Activated T-cell treated with anti-CD3 and anti-CD28 coated beads, Interleukin-2, amount 50 U/mL, for 4 hours (primary cell): ENCODE data around the gene GRK4. TPM values are rescaled to one million over a fixed set of nuclear protein-coding genes. Genes with fewer than 3 reads are reported as not detected.
A peak's percentile ranks its signal among the peaks of the same experiment; 100 is the strongest.
"Not testable (repeated sequence)": the region's sequence is repeated elsewhere in the genome, so short reads cannot be mapped to it uniquely, and the experiment has no call there.

Experiments
- ATAC-seq, 2 donors: fragments of 200-7000 bp; cut with Tn5 transposase; one replicate each; pipeline ENCODE4 v1.10.0; 2021
- DNase-seq: peaks from one replicate; pipeline ENCODE4 v3.0.0-alpha.2; 2020
- H3K27me3 Mint-ChIP-seq: one replicate; pipeline ENCODE4 v1.8.0; 2021; ENCODE audit warnings: low read depth, mixed read lengths
- H3K36me3 Mint-ChIP-seq: one replicate; pipeline ENCODE4 v1.8.0; 2022; ENCODE audit warnings: mixed read lengths; ENCODE audit not compliant: insufficient read depth
- H3K4me1 Mint-ChIP-seq: one replicate; pipeline ENCODE4 v1.8.0; 2021; ENCODE audit warnings: low read depth, mixed read lengths
- H3K4me3 Mint-ChIP-seq: one replicate; pipeline ENCODE4 v1.8.0; 2021; ENCODE audit warnings: mild to moderate bottlenecking, moderate library complexity, mixed read lengths
- H3K9me3 Mint-ChIP-seq: one replicate; pipeline ENCODE4 v1.8.0; 2021; ENCODE audit warnings: mixed read lengths
- total RNA-seq, 3 donors: library from RNA; stranded (reverse); gene quantifications; one replicate each; pipeline ENCODE4 v1.2.1, GENCODE V29; 2021

The GRK4 gene
- total RNA-seq, 3 donors from 2014 or later: 2.7 to 3.0 (median 2.9) TPM

DNA sequence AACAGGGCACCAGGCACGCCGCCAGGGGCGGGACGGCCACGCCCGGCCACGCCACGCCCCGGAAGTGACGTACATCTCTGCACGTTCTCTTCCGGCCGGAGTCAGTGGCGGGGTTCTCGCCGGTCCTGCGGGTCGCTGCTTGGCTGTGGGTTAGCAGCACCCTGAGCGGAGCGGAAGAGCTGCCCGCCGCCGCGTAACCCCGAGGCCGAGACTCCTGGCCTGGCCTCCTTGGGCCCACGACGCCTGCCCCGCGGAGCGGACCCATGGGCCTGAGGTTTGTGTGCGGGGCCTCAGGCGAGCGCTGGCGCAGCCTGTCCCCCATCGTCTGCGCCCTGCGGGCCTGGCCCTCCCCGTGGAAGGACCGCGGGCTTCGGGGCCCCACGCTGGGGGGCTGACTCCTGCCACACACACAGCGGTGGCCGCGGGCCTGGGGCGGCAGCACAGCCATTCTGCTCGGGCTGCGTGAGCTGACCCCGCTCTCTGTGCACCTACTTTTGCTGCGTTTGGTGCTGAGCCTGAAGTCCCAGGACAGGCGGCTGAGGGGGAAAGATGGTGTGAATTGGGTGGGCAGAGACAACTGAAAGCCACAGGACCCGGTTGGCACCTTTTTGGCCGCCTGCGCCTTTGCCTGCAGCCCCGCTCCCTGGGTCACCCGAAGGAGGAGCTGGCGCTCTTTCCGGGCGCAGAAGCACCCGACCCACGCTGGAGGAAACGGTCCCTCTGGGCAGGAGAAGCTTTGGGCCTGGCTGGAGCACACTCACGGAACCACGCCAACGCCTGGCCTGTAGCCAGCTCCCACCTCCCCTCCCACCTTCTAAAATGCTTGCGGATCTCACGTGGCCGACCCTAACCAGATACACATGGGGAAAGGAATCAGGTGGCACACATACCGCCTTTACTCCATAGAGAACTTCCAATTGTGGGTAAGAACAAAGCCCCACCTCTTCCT, 28.3 kb upstream of the GRK4 start:
- Mint-ChIP-seq H3K27me3 (no peaks in the 10 kb centered on the region), H3K36me3 (peaks cover 28% of the 10 kb centered on the region), H3K4me1 (peaks cover 53% of the 10 kb centered on the region), H3K9me3 (no peaks in the 10 kb centered on the region), H3K4me3 (peak overlapping the region; percentile 90)
- DNase-seq: peak; percentile 98
- ATAC-seq: peak; percentile 57 to 62

DNA sequence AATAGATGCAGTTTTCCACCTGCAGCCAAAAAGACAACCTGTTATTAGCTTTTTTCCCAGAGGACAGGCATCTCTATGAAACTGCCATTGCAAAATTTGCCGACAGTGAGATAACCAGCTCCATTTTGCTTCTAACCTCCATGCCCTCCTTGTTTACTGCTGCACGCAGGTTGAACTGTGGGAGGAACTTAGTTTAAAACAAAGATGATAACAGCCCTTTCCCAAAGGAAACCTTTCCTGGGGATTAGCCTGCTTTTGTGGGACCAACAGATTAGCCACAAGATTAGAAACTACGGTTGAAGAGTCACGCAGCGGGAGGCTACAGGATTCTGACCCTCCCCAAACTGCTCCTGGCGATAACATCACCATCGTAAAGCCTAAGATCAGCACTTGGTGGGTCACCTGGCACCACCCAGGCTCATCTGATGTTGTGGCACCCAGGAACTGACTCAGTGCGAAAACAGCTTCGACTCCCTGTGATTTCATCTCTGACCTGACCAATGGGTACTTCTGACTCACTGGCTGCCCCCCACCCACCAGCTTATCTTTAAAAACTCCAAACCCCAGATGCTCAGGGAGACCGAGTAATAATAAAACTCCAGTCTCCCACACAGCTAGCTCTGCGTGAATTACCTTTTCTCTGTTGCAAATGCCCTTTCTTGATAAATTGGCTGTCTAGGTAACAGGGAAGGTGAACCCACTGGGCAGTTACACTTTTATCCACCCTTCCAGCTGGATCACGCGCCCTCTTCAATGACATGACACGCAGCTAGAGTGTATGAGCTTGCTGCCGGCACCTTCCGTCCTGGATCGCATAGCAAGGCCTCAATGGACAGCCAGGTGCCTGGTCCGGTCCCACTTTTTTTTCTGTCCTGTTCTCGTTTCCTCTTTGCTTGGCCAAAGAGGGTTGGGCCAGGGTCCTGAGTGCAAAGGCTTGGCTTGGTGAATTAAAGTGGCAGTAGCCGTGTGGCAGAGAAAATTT, 27.3 kb upstream of the GRK4 start:
- peaks cover 37% of the 10 kb centered on the region for H3K36me3 Mint-ChIP-seq
- no peaks in the 10 kb centered on the region for H3K9me3 Mint-ChIP-seq
- DNase-seq: peak; percentile 49
- H3K4me1 Mint-ChIP-seq: peaks cover 53% of the 10 kb centered on the region
- H3K27me3 Mint-ChIP-seq: no peaks in the 10 kb centered on the region
- ATAC-seq: peak; percentile 47 to 53
- peak overlapping the region; percentile 90 for H3K4me3 Mint-ChIP-seq

DNA sequence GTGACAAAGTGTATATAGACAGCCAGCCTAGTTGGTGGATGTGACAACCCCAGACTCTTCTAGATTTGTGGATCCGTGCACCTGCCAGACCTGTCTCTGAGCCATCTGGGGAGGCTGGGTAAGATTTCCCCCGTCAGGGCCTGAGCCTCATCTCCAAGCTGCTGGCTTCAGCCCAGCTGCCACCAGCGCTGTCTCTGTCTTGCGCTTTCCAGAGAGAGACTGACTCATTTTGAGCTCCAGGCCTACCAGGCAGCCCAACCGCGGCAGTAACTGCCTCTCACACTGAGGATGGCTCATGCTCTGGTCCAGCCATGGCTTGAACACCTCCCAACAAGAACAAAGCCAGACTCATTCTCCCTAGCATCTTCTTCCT, 26.6 kb upstream of the GRK4 start:
- no peaks in the 10 kb centered on the region for H3K9me3 Mint-ChIP-seq
- peak; percentile 28 to 37 for ATAC-seq
- peaks cover 49% of the 10 kb centered on the region for H3K4me1 Mint-ChIP-seq
- DNase-seq: peak; percentile 27
- H3K27me3 Mint-ChIP-seq: no peaks in the 10 kb centered on the region
- peak overlapping the region; percentile 90 for H3K4me3 Mint-ChIP-seq
- H3K36me3 Mint-ChIP-seq: peaks cover 41% of the 10 kb centered on the region

- H3K27me3 Mint-ChIP-seq: no peaks in the 10 kb centered on the region
- peaks cover 45% of the 10 kb centered on the region for H3K36me3 Mint-ChIP-seq
- H3K9me3 Mint-ChIP-seq: no peaks in the 10 kb centered on the region
- no peak for DNase-seq
- H3K4me1 Mint-ChIP-seq: peaks cover 46% of the 10 kb centered on the region
- peak overlapping the region; percentile 90 for H3K4me3 Mint-ChIP-seq
- no peak for ATAC-seq
These were observed 26.1 kb upstream of the GRK4 start for GRCh38 chr4:2937146-2937857.

DNA sequence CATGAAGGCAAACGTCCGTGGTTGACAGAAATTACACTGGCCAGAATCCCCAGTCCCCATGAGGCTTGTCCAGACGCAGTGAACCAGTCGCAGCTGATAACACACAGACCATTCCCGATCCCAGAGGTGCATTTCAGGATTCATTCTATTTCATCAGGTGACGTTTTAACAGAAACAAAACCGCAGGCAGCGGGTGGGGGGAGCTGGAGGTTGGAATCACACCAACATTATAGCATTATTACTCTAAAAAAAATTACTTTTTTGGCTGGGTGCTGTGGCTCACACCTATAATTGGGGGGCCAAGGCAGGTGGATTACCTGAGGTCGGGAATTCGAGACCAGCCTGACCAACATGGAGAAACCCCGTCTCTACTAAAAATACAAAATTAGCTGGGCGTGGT, 25.4 kb upstream of the GRK4 start:
- ATAC-seq (no peak), DNase-seq (no peak)
- peaks cover 44% of the 10 kb centered on the region for H3K4me1 Mint-ChIP-seq
- H3K27me3 Mint-ChIP-seq: no peaks in the 10 kb centered on the region
- H3K9me3 Mint-ChIP-seq: no peaks in the 10 kb centered on the region
- peaks cover 48% of the 10 kb centered on the region for H3K36me3 Mint-ChIP-seq
- peak overlapping the region; percentile 90 for H3K4me3 Mint-ChIP-seq

GRCh38 chr4:2938411-2938810, 25.0 kb upstream of the GRK4 start:
- not testable (repeated sequence) for H3K9me3 Mint-ChIP-seq, H3K4me3 Mint-ChIP-seq, DNase-seq, ATAC-seq, H3K27me3 Mint-ChIP-seq
- peaks cover 47% of the 10 kb centered on the region for H3K36me3 Mint-ChIP-seq
- peaks cover 43% of the 10 kb centered on the region for H3K4me1 Mint-ChIP-seq

DNA sequence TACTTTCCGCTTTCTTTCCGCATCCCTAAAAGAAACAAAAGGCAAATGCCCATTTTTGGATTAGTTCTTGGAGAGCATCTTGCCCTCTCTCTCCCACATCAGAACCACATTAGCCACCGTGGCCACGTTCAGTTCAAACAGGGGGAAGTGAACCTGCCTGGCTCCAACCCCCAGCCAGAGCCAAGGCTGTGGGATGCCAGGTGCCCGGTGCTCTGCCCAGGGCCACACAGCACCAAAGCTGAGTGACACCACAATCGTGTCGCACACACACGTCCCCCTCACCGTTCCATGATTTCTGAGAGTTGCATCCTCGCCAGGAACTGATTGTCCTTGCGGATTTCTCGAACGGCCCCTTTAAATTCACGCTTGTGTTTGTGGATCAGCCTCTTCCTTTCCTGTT, 24.5 kb upstream of the GRK4 start:
- H3K4me3 Mint-ChIP-seq: peak overlapping the region; percentile 33
- peaks cover 43% of the 10 kb centered on the region for H3K4me1 Mint-ChIP-seq

DNA sequence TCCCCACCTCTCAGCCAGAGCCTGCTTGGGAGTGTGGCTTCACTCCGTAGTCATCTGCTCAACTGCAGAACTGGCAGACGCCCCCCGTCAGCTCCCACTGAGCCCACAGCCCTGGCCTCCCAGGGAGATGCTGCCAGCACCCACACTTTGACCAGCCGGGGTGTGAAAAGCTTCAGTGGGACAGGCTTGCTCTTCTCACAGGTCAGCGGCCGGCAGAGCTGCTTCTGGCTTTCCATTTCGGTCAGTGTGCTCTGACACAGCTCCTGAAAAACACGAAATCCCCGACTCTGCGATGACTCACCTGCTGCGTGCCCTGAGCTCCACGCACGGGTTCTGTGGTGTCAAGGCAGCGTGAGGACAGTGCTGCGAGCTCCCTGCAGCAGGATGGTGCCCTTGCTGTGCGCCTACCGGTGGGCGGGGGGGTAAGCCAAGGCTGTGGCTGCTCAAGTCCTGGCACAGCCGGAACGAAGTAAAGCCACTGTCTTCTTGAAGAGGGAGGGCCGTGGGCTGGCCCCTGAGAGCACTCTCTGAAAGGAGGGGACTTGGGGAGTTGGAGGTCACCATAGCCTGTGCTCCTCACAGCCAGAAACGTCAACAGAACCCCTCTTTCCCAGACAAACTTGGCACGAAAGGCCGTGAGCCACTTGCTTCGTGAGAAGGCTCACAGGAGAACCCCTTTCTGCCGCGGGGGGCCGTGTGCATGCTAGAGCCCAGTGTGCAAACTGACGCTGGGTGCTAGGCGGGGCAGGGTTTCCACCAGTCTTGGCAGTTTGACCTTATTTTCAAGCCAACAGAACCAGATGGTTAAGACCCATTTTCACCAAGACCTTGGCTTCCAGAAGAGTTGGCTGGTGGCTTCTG, 23.8 kb upstream of the GRK4 start:
- ATAC-seq (no peak), DNase-seq (no peak)
- Mint-ChIP-seq H3K36me3 (peaks cover 53% of the 10 kb centered on the region), H3K9me3 (no peaks in the 10 kb centered on the region), H3K4me1 (peaks cover 43% of the 10 kb centered on the region), H3K4me3 (peak overlapping the region; percentile 33), H3K27me3 (no peaks in the 10 kb centered on the region)

More for the DNA sequence above, 24.5 kb upstream of the GRK4 start:
- no peak for ATAC-seq
- H3K9me3 Mint-ChIP-seq: no peaks in the 10 kb centered on the region
- no peak for DNase-seq
- H3K36me3 Mint-ChIP-seq: peaks cover 50% of the 10 kb centered on the region
- H3K27me3 Mint-ChIP-seq: no peaks in the 10 kb centered on the region

DNA sequence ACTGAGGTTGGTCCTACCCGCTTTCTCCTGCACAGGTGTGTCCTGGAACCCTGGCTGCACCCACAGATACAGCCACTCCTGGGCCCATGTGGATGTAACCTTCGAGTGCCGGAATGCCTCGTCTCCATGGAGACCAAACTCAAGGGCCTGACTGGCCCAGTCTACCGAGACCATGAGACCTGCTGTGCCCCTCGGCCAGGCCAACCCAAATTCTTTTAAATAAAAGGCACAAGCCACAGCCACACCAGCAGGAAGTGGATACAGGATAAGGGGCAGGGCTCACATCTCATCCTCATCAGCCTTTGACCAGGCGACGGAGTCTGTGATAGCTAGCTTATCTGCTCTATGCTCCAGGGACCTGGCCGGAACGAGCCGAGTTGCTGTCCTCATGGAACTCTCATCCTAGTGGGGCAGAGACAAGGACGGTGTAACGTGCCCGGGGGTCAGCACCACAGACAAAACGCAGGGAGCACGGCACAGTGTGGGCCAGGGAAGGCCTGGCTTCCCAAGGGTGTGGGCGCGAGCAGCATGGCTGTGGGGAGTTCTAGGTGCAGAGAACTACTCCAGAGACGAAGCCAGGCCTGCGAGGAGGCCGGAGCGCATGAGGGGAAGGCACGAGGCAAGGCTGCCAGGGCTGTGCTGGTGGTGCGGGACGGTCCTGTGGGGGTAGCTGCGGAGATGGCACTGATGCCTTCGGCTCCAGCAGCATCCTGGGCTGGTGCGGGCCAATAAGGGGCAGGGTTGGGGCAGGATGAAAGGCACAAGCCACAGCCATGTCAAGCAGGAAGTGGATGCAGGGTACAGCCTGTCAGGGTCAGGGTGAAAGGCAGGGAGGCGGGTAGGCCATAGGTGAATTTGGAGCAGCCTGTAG, 22.9 kb upstream of the GRK4 start:
- peaks cover 42% of the 10 kb centered on the region for H3K4me1 Mint-ChIP-seq
- no peak for ATAC-seq

GRCh38 chr4:2941138-2942036, 22.0 kb upstream of the GRK4 start:
- Mint-ChIP-seq H3K4me3 (no peak overlapping the region), H3K9me3 (no peaks in the 10 kb centered on the region), H3K27me3 (no peaks in the 10 kb centered on the region), H3K4me1 (peaks cover 33% of the 10 kb centered on the region), H3K36me3 (peaks cover 65% of the 10 kb centered on the region)
- DNase-seq: no peak
- no peak for ATAC-seq

More for the DNA sequence above, 22.9 kb upstream of the GRK4 start:
- DNase-seq: no peak
- no peaks in the 10 kb centered on the region for H3K27me3 Mint-ChIP-seq
- peaks cover 59% of the 10 kb centered on the region for H3K36me3 Mint-ChIP-seq
- H3K9me3 Mint-ChIP-seq: no peaks in the 10 kb centered on the region
- H3K4me3 Mint-ChIP-seq: no peak overlapping the region

- no peak for DNase-seq
- peaks cover 63% of the 10 kb centered on the region for H3K36me3 Mint-ChIP-seq
- H3K4me3 Mint-ChIP-seq: peak overlapping the region; percentile 33
- H3K9me3 Mint-ChIP-seq: no peaks in the 10 kb centered on the region
- ATAC-seq: no peak
- H3K4me1 Mint-ChIP-seq: peaks cover 26% of the 10 kb centered on the region
- no peaks in the 10 kb centered on the region for H3K27me3 Mint-ChIP-seq
These were observed 21.3 kb upstream of the GRK4 start for GRCh38 chr4:2942037-2942531.
